Measurements from ENCODE around the gene TOMM20. TPM values are rescaled to one million over a fixed set of nuclear protein-coding genes. Genes with fewer than 3 reads are reported as not detected.
"Not testable (repeated sequence)": the region's sequence is repeated elsewhere in the genome, so short reads cannot be mapped to it uniquely, and the experiment has no call there.

TOMM20 gene
- total and polyA plus RNA-seq, 2 experiments from 2014 or later: 71.8 to 114 TPM

DNA sequence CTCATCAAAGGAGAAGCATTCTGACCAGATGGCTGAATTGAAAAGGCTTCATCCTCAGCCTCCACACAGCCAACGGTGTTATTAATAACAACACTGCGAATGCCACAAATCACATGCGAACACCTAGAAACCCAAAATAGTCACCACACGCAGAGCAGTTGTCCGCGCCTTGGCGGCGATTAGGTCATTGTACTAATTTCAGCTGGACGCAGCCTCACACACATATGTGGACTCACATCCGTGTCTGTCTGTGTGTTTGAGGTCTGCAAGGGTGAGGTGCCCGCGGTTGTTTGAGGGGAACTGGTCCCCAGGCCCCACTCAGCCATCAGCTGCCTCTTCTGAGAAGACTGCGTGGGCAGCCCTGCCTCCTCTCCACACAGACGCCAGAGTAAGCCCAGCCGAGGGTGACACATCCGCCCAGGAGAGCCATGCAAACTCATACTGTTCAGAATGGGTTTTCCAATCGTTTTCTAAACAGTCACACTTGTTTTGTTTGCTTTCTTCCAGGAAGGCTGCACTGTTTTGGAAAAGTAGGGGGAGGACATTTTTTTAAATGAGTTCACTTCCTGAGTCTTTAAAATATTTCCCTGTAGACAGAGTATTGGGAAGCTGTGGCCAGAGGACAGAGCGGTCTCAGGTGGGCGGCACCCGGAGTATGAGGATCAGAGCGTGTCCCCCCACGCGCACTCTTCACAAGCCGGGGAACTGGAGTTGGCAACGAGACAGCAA lies 53.4 kb downstream of the TOMM20 start:
- H3K27me3 ChIP-seq: no peaks in the 10 kb centered on the region
- H3K27ac ChIP-seq: peak overlapping the region; percentile 63
- no peak overlapping the region for H3K4me3 ChIP-seq
- peak in 1 of 2 donors; percentile 85 for DNase-seq (ENCODE audit: low read depth in 1 of 2, low spot score in 1 of 2)
- TF ChIP-seq CTCF (IDR thresholded peaks at IDR 0.05; ENCODE audit: low read depth, low read length): no peak
- peaks cover 19% of the 10 kb centered on the region for H3K4me1 ChIP-seq (ENCODE audit: low read depth)
- H3K9me3 ChIP-seq (ENCODE audit: low read depth): no peaks in the 10 kb centered on the region
- H3K36me3 ChIP-seq: no peaks in the 10 kb centered on the region

DNA sequence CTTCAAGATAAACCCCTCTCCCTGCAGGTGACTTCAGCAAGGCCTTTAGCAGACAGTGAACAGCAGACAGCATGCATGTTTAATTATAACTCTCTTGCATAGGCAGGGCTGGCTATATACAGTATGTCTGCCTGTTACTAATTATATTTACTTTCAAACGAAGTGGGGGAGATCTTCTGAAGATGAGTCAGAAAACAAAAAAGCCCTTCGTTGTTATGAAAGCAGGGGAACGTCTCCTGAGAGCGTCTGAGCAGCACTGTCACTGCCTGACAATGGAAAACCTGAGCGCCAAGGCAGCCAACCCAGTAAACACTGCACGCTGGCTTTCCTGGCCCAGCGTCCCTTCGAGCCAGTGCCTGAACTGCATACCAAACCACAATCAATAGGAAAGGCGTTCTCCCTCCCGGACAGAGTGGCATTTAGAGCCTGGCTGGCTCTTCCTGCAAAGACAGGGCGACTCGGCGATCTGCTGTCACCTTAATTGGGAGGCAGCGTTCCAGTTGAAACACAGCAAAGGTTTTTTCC lies 54.1 kb downstream of the TOMM20 start:
- no peak overlapping the region for H3K4me3 ChIP-seq
- TF ChIP-seq CTCF (IDR thresholded peaks at IDR 0.05; ENCODE audit: low read depth, low read length): no peak
- no peaks in the 10 kb centered on the region for H3K9me3 ChIP-seq (ENCODE audit: low read depth)
- no peaks in the 10 kb centered on the region for H3K27me3 ChIP-seq
- peak; percentile 37 to 49 for DNase-seq (ENCODE audit: low read depth in 1 of 2, low spot score in 1 of 2)
- peaks cover 18% of the 10 kb centered on the region for H3K4me1 ChIP-seq (ENCODE audit: low read depth)
- H3K27ac ChIP-seq: peak overlapping the region; percentile 63
- no peaks in the 10 kb centered on the region for H3K36me3 ChIP-seq

DNA sequence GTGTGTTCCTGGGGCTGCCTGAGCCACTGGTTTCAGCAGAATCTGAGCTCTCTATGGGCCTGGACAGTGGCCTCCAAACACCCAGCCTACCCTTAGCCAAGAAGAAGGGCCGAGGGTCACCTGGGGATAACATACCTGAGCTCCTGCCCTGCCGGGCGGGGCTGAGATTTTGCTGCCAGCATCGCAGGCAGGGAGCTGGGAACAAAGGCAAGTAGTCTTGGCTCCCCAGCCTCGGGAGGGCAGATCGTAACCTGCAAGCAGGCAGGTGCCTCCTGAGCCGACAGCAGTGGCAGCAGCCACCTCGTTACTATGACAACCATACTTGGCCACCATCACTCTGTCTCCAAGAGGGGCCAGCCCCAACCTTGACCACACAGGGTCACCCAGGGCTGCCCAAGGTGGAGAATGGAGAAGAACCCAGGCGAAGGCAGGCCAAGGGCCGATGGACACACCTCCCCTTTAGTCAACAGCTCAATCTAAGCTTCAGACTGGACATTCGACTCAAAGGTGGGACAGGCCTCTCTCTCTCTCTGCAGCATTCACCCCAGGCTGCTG lies 54.6 kb downstream of the TOMM20 start:
- Histone ChIP-seq H3K4me1 (ENCODE audit: low read depth) (peaks cover 15% of the 10 kb centered on the region), H3K4me3 (no peak overlapping the region), H3K27me3 (no peaks in the 10 kb centered on the region), H3K36me3 (no peaks in the 10 kb centered on the region), H3K27ac (peak overlapping the region; percentile 63), H3K9me3 (ENCODE audit: low read depth) (no peaks in the 10 kb centered on the region)
- DNase-seq (ENCODE audit: low read depth in 1 of 2, low spot score in 1 of 2): no peak
- no peak for TF ChIP-seq CTCF (IDR thresholded peaks at IDR 0.05; ENCODE audit: low read depth, low read length)

GRCh38 chr1:235073331-235073967 lies 55.2 kb downstream of the TOMM20 start:
- no peaks in the 10 kb centered on the region for H3K9me3 ChIP-seq (ENCODE audit: low read depth)
- no peaks in the 10 kb centered on the region for H3K36me3 ChIP-seq
- DNase-seq (ENCODE audit: low read depth in 1 of 2, low spot score in 1 of 2): no peak
- no peak overlapping the region for H3K4me3 ChIP-seq
- no peak for TF ChIP-seq CTCF (IDR thresholded peaks at IDR 0.05; ENCODE audit: low read depth, low read length)
- H3K4me1 ChIP-seq (ENCODE audit: low read depth): peaks cover 11% of the 10 kb centered on the region
- no peak overlapping the region for H3K27ac ChIP-seq
- no peaks in the 10 kb centered on the region for H3K27me3 ChIP-seq

GRCh38 chr1:235072577-235072976 lies 56.1 kb downstream of the TOMM20 start:
- H3K36me3 ChIP-seq; DNase-seq (ENCODE audit: low read depth in 1 of 2, low spot score in 1 of 2); H3K27me3 ChIP-seq; H3K9me3 ChIP-seq (ENCODE audit: low read depth); H3K27ac ChIP-seq; H3K4me3 ChIP-seq: not testable (repeated sequence)
- H3K4me1 ChIP-seq (ENCODE audit: low read depth): peaks cover 11% of the 10 kb centered on the region

GRCh38 chr1:235072096-235072495 lies 56.5 kb downstream of the TOMM20 start:
- Histone ChIP-seq H3K36me3 (no peaks in the 10 kb centered on the region), H3K4me1 (ENCODE audit: low read depth) (peaks cover 11% of the 10 kb centered on the region), H3K9me3 (ENCODE audit: low read depth) (no peaks in the 10 kb centered on the region), H3K27me3 (no peaks in the 10 kb centered on the region), H3K4me3 (no peak overlapping the region), H3K27ac (no peak overlapping the region)
- no peak for TF ChIP-seq CTCF (IDR thresholded peaks at IDR 0.05; ENCODE audit: low read depth, low read length)
- DNase-seq (ENCODE audit: low read depth in 1 of 2, low spot score in 1 of 2): no peak
